ENCODE data around the gene TEDC1. TPM values are rescaled to one million over a fixed set of nuclear protein-coding genes. Genes with fewer than 3 reads are reported as not detected.

TEDC1 gene
- polyA plus RNA-seq, 1 donor (not counting 4 experiments of a cell fraction or from before 2014, with no cell fraction given): 5.0 TPM

DNA sequence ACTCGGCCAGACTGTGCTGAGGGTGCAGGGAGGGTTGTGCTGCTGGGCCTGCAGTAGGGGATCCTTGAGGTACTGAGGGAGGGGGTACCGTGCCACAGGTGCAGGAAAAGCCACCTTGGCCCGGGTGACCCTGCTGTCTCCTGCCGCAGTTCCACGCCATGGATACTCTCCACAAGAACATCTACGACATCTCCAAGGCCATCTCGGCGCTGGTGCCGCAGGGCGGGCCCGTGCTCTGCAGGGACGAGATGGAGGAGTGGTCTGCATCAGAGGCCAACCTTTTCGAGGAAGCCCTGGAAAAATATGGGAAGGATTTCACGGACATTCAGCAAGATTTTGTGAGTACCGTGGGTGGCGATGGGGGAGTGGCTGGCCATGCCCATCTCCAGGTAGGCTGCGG lies 30.4 kb upstream of the TEDC1 start:
- TF ChIP-seq EZH2 (IDR thresholded peaks at IDR 0.05; ENCODE audit: low read length): no peak
- TF ChIP-seq, protein P1, sequence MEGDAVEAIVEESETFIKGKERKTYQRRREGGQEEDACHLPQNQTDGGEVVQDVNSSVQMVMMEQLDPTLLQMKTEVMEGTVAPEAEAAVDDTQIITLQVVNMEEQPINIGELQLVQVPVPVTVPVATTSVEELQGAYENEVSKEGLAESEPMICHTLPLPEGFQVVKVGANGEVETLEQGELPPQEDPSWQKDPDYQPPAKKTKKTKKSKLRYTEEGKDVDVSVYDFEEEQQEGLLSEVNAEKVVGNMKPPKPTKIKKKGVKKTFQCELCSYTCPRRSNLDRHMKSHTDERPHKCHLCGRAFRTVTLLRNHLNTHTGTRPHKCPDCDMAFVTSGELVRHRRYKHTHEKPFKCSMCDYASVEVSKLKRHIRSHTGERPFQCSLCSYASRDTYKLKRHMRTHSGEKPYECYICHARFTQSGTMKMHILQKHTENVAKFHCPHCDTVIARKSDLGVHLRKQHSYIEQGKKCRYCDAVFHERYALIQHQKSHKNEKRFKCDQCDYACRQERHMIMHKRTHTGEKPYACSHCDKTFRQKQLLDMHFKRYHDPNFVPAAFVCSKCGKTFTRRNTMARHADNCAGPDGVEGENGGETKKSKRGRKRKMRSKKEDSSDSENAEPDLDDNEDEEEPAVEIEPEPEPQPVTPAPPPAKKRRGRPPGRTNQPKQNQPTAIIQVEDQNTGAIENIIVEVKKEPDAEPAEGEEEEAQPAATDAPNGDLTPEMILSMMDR (optimal IDR thresholded peaks at IDR 0.05 in 1 of 3, IDR thresholded peaks at IDR 0.05 in 1 of 3, conservative IDR thresholded peaks at IDR 0.05 in 1 of 3; ENCODE audit: extremely low read depth in 1 of 3, insufficient read depth in 2 of 3, low read length in 3 of 3): no peak
- H3K36me3 ChIP-seq (ENCODE audit: control insufficient read depth in 2 of 2, extremely low read depth in 1 of 2, insufficient read depth in 2 of 2, low read length in 2 of 2): peaks cover 5 to 38% of the 10 kb centered on the region in 2 experiments
- H3K4me3 ChIP-seq (ENCODE audit: control insufficient read depth in 2 of 3, extremely low read depth in 1 of 3, insufficient read depth in 2 of 3, low read depth in 1 of 3, low read length in 3 of 3): no peak overlapping the region

DNA sequence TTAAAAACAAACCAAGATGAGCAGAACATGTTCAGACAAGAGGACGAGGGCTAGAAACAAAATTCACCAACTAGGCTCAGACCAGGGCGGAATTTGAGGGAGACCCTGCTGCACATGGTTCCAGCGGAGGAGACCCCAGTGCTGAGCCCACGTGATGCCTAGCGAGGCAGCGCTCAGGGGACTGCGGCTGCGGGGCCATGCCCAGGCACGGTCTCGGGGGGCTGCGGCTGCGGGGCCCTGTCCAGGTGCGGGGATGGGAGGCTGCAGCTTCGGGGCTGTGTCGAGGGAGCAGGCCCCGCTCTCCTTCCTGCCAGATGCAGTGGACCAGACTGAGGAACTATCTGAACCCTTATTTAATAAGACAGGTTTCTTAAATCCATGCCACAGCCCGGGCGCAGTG lies 29.1 kb upstream of the TEDC1 start:
- Histone ChIP-seq H3K9me1 (ENCODE audit: control insufficient read depth, extremely low read depth, insufficient read depth, low read length) (no peaks in the 10 kb centered on the region), H3K27ac (ENCODE audit: control insufficient read depth, insufficient read depth, low read length) (no peak overlapping the region), H4K20me1 (ENCODE audit: control insufficient read depth, extremely low read depth, insufficient read depth, low read length) (no peaks in the 10 kb centered on the region), H2AFZ (ENCODE audit: control insufficient read depth, low read length) (no peak overlapping the region), H3K4me3 (ENCODE audit: control insufficient read depth in 2 of 3, extremely low read depth in 1 of 3, insufficient read depth in 2 of 3, low read depth in 1 of 3, low read length in 3 of 3) (no peak overlapping the region), H3K36me3 (ENCODE audit: control insufficient read depth in 2 of 2, extremely low read depth in 1 of 2, insufficient read depth in 2 of 2, low read length in 2 of 2) (peaks cover 2 to 34% of the 10 kb centered on the region in 2 experiments), H3K79me2 (ENCODE audit: control insufficient read depth, insufficient read depth, low read length) (no peaks in the 10 kb centered on the region), H3K9ac (ENCODE audit: control insufficient read depth, extremely low read depth, insufficient read depth, low read length) (no peak overlapping the region), H3K9me3 (ENCODE audit: control insufficient read depth, low read depth, low read length) (no peaks in the 10 kb centered on the region), H3K27me3 (ENCODE audit: control insufficient read depth, extremely low read depth, insufficient read depth, low read length) (no peaks in the 10 kb centered on the region), H3K4me2 (ENCODE audit: control insufficient read depth, extremely low read depth, insufficient read depth, low read depth, low read length) (no peak overlapping the region), H3K4me1 (ENCODE audit: control insufficient read depth, extremely low read depth, insufficient read depth, low read length) (peaks cover 5% of the 10 kb centered on the region)
- TF ChIP-seq, protein P1 (optimal IDR thresholded peaks at IDR 0.05 in 1 of 3, IDR thresholded peaks at IDR 0.05 in 1 of 3, conservative IDR thresholded peaks at IDR 0.05 in 1 of 3; ENCODE audit: extremely low read depth in 1 of 3, insufficient read depth in 2 of 3, low read length in 3 of 3): no peak
- TF ChIP-seq EZH2 (IDR thresholded peaks at IDR 0.05; ENCODE audit: low read length): no peak
- FAIRE-seq (no peak), DNase-seq (ENCODE audit: low read depth, low spot score) (no peak)
- dilution Hi-C loops (cut with MboI; ENCODE audit: extremely low pct_ligation_motif_present, low sequenced_read_pairs): no loop called here

More for the DNA sequence above, 30.4 kb upstream of the TEDC1 start:
- H3K9me3 ChIP-seq (ENCODE audit: control insufficient read depth, low read depth, low read length): no peaks in the 10 kb centered on the region
- no peaks in the 10 kb centered on the region for H4K20me1 ChIP-seq (ENCODE audit: control insufficient read depth, extremely low read depth, insufficient read depth, low read length)
- no peak overlapping the region for H2AFZ ChIP-seq (ENCODE audit: control insufficient read depth, low read length)
- no peak for DNase-seq (ENCODE audit: low read depth, low spot score)
- H3K4me1 ChIP-seq (ENCODE audit: control insufficient read depth, extremely low read depth, insufficient read depth, low read length): peaks cover 5% of the 10 kb centered on the region
- no peak overlapping the region for H3K27ac ChIP-seq (ENCODE audit: control insufficient read depth, insufficient read depth, low read length)
- dilution Hi-C loops (cut with MboI; ENCODE audit: extremely low pct_ligation_motif_present, low sequenced_read_pairs): no loop called here
- FAIRE-seq: no peak
- H3K9me1 ChIP-seq (ENCODE audit: control insufficient read depth, extremely low read depth, insufficient read depth, low read length): no peaks in the 10 kb centered on the region
- no peak overlapping the region for H3K4me2 ChIP-seq (ENCODE audit: control insufficient read depth, extremely low read depth, insufficient read depth, low read depth, low read length)
- no peaks in the 10 kb centered on the region for H3K79me2 ChIP-seq (ENCODE audit: control insufficient read depth, insufficient read depth, low read length)
- H3K27me3 ChIP-seq (ENCODE audit: control insufficient read depth, extremely low read depth, insufficient read depth, low read length): no peaks in the 10 kb centered on the region
- H3K9ac ChIP-seq (ENCODE audit: control insufficient read depth, extremely low read depth, insufficient read depth, low read length): no peak overlapping the region

Data from keratinocyte (primary cell).